ENCODE data around the gene FAM47E. TPM values are rescaled to one million over a fixed set of nuclear protein-coding genes. Genes with fewer than 3 reads are reported as not detected.

FAM47E gene
- total and polyA plus RNA-seq, 2 of the 13 experiments (the other 11 are each of a cell fraction or from before 2014, with no cell fraction given), result 0.33 to 0.66 TPM

DNA sequence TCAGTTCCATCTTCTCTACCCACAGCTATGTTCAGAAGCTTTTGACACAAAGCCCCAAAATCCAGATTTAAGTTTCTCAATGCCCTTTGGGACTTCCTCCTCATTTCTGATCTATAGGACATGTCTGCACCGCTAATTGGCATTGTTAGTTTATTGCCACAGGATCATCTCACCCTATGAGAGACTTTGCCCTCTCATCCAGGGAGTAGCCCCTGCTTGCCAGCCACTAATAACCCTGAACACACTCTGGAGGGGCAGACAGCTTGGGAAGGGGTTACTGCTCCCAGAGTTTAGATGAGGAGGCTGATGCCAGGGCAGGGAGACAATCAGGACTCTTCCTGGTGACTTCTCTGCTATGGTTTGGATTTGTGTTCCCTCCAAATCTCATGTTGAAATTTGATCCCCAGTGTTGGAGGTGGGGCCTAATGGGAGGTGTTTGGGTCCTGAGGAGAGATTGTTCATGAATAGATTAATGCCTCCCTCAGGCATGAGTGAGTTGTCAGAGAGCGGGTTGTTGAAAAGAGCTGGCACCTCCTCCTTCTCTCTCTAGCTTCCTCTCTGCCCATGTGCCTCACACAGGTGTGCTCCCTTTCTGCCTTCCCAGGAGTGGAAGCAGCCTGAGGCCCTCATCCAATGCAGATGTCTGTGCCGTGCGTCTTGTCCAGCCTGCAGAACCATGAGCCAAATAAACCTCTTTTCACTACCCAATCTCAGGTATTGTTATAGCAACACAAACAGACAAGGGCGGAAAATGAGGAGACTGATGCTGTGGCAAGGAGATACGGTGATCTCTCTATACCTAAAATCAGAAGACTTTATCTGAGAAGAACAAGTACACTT, 34.3 kb upstream of the FAM47E start:
- in situ Hi-C loops (cut with HindIII; ENCODE audit: extremely low pct_ligation_motif_present, low pct_unique_long_range_greater_than_20kb), result no loop called here
- no peaks in the 10 kb centered on the region for H3K9me3 ChIP-seq (ENCODE audit: low read length)
- no peak for DNase-seq (ENCODE audit: low spot score)
- no peak overlapping the region for H3K4me2 ChIP-seq (ENCODE audit: low read depth, low read length)
- H2AFZ ChIP-seq (ENCODE audit: low read length), result no peak overlapping the region
- 62% methylated on average over 6 of the region's 6 CpGs for WGBS (ENCODE audit: low lambda C conversion rate)
- no peaks in the 10 kb centered on the region for H3K36me3 ChIP-seq (replicated peaks in 1 of 2; ENCODE audit: control insufficient read depth in 1 of 2, insufficient read depth in 2 of 2, low read length in 2 of 2)
- no peak overlapping the region; the same call in 1 of the 2 replicates for H3K9ac ChIP-seq (ENCODE audit: insufficient read depth, low read depth, low read length)
- TF ChIP-seq CERS6 (CRISPR knock-in tag; IDR thresholded peaks at IDR 0.05) (no peak), KDM6A (CRISPR knock-in tag; IDR thresholded peaks at IDR 0.05; ENCODE audit: low read depth) (no peak), RORA (CRISPR knock-in tag; IDR thresholded peaks at IDR 0.05) (no peak), RFXANK (CRISPR knock-in tag; IDR thresholded peaks at IDR 0.05) (no peak), POLR2A (IDR thresholded peaks at IDR 0.05; ENCODE audit: insufficient read depth in 1 of 2, low read depth in 2 of 2, low read length in 2 of 2) (no peak), ZFYVE20 (CRISPR knock-in tag; IDR thresholded peaks at IDR 0.05; ENCODE audit: borderline replicate concordance, low read depth) (no peak), BHLHE40 (IDR thresholded peaks at IDR 0.05; ENCODE audit: low read length) (no peak), SP2 (CRISPR knock-in tag; IDR thresholded peaks at IDR 0.05) (no peak)
- H3K27ac ChIP-seq (ENCODE audit: extremely low read length, insufficient read depth, low read length), result no peak overlapping the region
- H3K4me3 ChIP-seq (replicated peaks in 1 of 3; ENCODE audit: insufficient read depth in 1 of 3, low read depth in 2 of 3, low read length in 3 of 3), result no peak overlapping the region
- no peak for ATAC-seq
- ChIA-PET CTCF (ENCODE audit: low intra/inter-chr PET ratio, low total read pairs) (no interaction called here), POLR2A (interaction anchor here (0.5 kb wide), 1 partner anchor 170 kb away, joined by 4 read pairs; no protein-coding TSS in a partner anchor)
- no peaks in the 10 kb centered on the region; a peak in 1 of 5 replicates for H3K27me3 ChIP-seq (ENCODE audit: control insufficient read depth in 1 of 2, insufficient read depth in 2 of 2, low read length in 2 of 2)
- no peak for FAIRE-seq
- peaks cover 11% of the 10 kb centered on the region for H3K79me2 ChIP-seq (ENCODE audit: insufficient read depth, low read length)
- no peaks in the 10 kb centered on the region for H4K20me1 ChIP-seq (ENCODE audit: insufficient read depth, low read length)
- peaks cover 66% of the 10 kb centered on the region for H3K4me1 ChIP-seq (ENCODE audit: insufficient read depth, low read length)
- no TSS peak for BruUV-seq (replicated peaks)
- intact Hi-C loops (cut with micrococcal nuclease; ENCODE audit: unreplicated experiment), result no loop called here
